ENCODE results near the gene ENO3. TPM values are rescaled to one million over a fixed set of nuclear protein-coding genes. Genes with fewer than 3 reads are reported as not detected.

ENO3 gene
- polyA plus RNA-seq, 1 experiment = 3.2 TPM

DNA sequence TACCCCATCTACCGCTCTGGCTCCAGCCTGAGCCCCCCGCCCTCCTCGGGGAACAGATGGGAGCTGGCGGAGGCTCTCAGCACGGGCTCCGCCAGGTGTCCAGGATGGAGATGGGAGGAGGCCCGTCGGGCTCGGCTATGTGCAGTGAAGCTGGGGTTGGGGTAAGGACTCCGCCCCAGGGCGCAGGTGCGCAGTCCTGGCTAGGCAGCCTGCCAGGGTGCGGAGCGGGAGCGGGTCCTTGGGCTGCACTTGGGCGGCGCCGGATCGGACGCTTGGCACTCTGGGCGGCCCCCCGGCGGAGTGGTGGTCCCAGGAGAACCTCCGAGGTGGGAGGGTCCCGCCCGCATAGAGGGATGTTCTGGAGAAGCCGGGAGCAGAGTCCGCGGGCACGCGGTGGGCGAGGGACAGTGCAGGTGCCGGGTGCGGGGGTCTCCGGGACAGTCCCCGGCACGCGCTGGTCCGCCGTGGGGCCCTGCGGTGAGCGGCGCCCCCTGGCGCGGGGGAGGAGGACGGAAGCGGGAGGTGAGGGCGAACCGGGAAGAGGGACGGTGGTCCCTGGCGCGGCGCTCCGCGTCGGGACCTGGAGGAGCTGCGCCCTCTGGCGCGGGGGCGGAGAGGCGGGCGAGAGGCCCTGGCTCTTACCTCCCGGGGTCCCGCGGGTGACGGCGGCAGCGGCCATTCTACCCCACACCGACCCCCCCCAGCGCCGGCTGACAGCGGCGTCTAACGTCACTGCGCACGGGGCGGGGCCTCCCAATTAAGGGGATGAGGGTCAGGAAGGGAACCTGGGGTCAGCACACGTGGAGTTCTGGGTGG is 36.2 kb downstream of the ENO3 start, which contains the start of gene CAMTA2:
TSS of gene CAMTA2 (minus strand) at position 725 of the 816 bp plus-strand sequence. CDS start 1,453 bp downstream, outside the sequence.
- CTCF ChIA-PET = interaction anchor here (0.7 to 1.9 kb wide), 12 partner anchors 8 to 78 kb away, joined by 3 to 6 read pairs (median 4); partner anchors contain the start of genes INCA1, KIF1C and SLC25A11
- POLR2A ChIA-PET = interaction anchor here (1.2 to 3.1 kb wide), 4 partner anchors 10 to 72 kb away, joined by 4 to 11 read pairs (median 6); partner anchors contain the start of genes INCA1, KIF1C and SPAG7
- TF ChIP-seq, protein P1, sequence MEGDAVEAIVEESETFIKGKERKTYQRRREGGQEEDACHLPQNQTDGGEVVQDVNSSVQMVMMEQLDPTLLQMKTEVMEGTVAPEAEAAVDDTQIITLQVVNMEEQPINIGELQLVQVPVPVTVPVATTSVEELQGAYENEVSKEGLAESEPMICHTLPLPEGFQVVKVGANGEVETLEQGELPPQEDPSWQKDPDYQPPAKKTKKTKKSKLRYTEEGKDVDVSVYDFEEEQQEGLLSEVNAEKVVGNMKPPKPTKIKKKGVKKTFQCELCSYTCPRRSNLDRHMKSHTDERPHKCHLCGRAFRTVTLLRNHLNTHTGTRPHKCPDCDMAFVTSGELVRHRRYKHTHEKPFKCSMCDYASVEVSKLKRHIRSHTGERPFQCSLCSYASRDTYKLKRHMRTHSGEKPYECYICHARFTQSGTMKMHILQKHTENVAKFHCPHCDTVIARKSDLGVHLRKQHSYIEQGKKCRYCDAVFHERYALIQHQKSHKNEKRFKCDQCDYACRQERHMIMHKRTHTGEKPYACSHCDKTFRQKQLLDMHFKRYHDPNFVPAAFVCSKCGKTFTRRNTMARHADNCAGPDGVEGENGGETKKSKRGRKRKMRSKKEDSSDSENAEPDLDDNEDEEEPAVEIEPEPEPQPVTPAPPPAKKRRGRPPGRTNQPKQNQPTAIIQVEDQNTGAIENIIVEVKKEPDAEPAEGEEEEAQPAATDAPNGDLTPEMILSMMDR (IDR thresholded peaks at IDR 0.05; ENCODE audit: low read depth, low read length) = peak; percentile 62
- DNase-seq (ENCODE audit: low read depth, low spot score) = no peak
- Histone ChIP-seq H3K27ac (ENCODE audit: low read depth, low read length) (peak within 1 kb of the TSS; percentile 52), H3K9me3 (ENCODE audit: control insufficient read depth, insufficient read depth, low read length) (no peaks in the 10 kb centered on the region; the same call in 1 of the 2 replicates), H3K27me3 (ENCODE audit: control insufficient read depth, insufficient read depth, low read length) (no peaks in the 10 kb centered on the region), H3K4me3 (ENCODE audit: low read depth, low read length) (peak within 1 kb of the TSS; percentile 85)

GRCh38 chr17:4987767-4988567 is 37.0 kb downstream of the ENO3 start:
- Histone ChIP-seq H3K27ac (ENCODE audit: low read depth, low read length) (peak overlapping the region; percentile 52), H3K4me3 (ENCODE audit: low read depth, low read length) (peak overlapping the region; percentile 85), H3K9me3 (ENCODE audit: control insufficient read depth, insufficient read depth, low read length) (no peaks in the 10 kb centered on the region; the same call in 1 of the 2 replicates), H3K27me3 (ENCODE audit: control insufficient read depth, insufficient read depth, low read length) (no peaks in the 10 kb centered on the region)
- TF ChIP-seq, protein P1 (IDR thresholded peaks at IDR 0.05; ENCODE audit: low read depth, low read length) = no peak
- CTCF ChIA-PET = interaction anchor here (0.6 to 1.9 kb wide), 12 partner anchors 8 to 79 kb away, joined by 3 to 7 read pairs (median 4); partner anchors contain the start of genes INCA1, KIF1C and SLC25A11
- no peak for DNase-seq (ENCODE audit: low read depth, low spot score)
- POLR2A ChIA-PET = interaction anchor here (0.8 to 3.1 kb wide), 5 partner anchors 10 to 71 kb away, joined by 3 to 11 read pairs (median 5); partner anchors contain the start of genes INCA1, KIF1C and SPAG7

GRCh38 chr17:4994081-4994595 is 43.2 kb downstream of the ENO3 start:
- POLR2A ChIA-PET = no interaction called here
- CTCF ChIA-PET = interaction anchor here (0.9 kb wide), 2 partner anchors 8 to 14 kb away, joined by 3 to 5 read pairs; no protein-coding TSS in a partner anchor

GRCh38 chr17:4997302-4998026 is 46.5 kb downstream of the ENO3 start, which contains the start of the genes INCA1 and KIF1C:
Gene INCA1, minus strand, starts transcription at chr17:4997522. Its CDS starts 3,085 bp downstream, at chr17:4994437.
Gene KIF1C, plus strand, starts transcription at chr17:4997950. Its CDS starts 2,297 bp downstream, at chr17:5000247.
- Histone ChIP-seq H3K27me3 (ENCODE audit: control insufficient read depth, insufficient read depth, low read length) (no peaks in the 10 kb centered on the region), H3K9me3 (ENCODE audit: control insufficient read depth, insufficient read depth, low read length) (no peaks in the 10 kb centered on the region; the same call in 1 of the 2 replicates), H3K4me3 (ENCODE audit: low read depth, low read length) (peak within 1 kb of the TSS; percentile 94), H3K27ac (ENCODE audit: low read depth, low read length) (peak within 1 kb of the TSS; percentile 39)
- peak; percentile 54 for DNase-seq (ENCODE audit: low read depth, low spot score)
- TF ChIP-seq, protein P1 (IDR thresholded peaks at IDR 0.05; ENCODE audit: low read depth, low read length) = no peak
- ChIA-PET CTCF (interaction anchor here (1.5 to 1.8 kb wide), 3 partner anchors 8 to 64 kb away, joined by 3 to 5 read pairs (median 4); partner anchors contain the start of gene CAMTA2), POLR2A (interaction anchor here (0.5 to 1.7 kb wide), 9 partner anchors 9 to 58 kb away, joined by 3 to 15 read pairs (median 4); partner anchors contain the start of genes CAMTA2, PFN1, RNF167 and SLC25A11)

More at GRCh38 chr17:4994081-4994595, 43.2 kb downstream of the ENO3 start:
- no peak for DNase-seq (ENCODE audit: low read depth, low spot score)
- Histone ChIP-seq H3K4me3 (ENCODE audit: low read depth, low read length) (no peak overlapping the region), H3K27me3 (ENCODE audit: control insufficient read depth, insufficient read depth, low read length) (no peaks in the 10 kb centered on the region), H3K9me3 (ENCODE audit: control insufficient read depth, insufficient read depth, low read length) (no peaks in the 10 kb centered on the region), H3K27ac (ENCODE audit: low read depth, low read length) (no peak overlapping the region)
- TF ChIP-seq, protein P1 (IDR thresholded peaks at IDR 0.05; ENCODE audit: low read depth, low read length) = no peak
